HuH-7.5 (cell line): ENCODE results near the gene CAB39.

Experiments
- DNase-seq: peaks from one replicate; pipeline ENCODE4 v3.0.0; 2011; ENCODE audit warnings: low spot score

The CAB39 gene

DNA sequence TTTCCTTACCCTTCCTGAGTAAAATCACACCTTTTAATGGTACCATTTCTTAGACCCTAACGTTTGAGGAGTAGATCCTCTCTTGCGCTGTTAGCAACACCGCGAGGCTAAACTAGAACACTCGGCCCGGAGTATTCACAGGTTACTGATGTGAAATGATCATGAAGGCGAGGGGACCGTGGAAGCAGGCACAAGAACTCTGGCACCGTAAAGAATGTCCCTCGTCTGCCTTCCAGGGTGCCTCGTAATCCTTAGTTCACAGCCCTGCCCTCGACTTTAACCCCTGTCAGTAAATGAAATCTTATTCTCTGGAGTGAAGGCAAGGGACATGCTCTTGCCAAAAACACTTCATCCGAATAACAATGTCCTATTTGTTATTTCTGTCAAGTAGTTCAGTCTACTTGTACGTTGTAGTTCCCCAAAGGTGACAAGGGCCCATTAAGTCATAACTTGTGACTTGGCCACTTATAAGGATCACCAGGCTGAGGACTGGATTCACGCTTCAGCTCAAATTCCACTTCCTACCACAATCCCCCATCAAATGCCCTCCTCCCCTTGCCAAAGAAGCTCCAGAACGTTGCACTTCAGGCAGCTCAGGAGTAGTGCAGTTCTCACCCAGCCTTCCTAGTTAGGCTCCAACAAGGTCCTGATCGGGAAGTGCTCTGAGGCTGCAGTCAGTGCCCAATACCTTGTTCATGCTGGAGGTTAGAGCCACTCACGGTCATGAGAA lies 108.8 kb downstream of the CAB39 start:
- DNase-seq = no peak

DNA sequence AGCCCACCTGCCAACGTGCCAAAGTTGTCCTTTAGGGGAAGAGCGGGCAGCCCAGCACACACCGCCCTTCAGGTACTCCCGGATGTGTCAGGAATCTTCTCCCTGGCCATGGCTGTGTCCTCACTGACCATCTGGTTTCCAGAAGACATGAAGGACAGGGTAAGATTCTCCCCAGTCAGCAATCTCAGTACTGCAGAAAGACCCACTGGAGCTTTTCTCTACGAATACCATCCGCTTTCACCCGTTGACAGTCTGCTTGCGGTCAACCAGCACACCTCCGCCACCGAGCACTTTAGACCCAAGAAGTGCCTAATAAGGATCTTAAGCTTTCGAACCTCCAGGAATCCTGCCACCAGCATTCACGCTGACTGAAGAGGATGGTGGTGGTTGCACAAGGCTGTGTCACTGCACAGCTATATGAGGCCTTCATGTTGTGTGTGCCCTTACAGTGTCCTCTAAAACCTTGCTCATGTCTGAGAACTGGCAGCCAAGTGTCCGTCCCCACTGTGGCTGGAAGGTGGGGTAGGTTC lies 109.4 kb downstream of the CAB39 start:
- DNase-seq = no peak

DNA sequence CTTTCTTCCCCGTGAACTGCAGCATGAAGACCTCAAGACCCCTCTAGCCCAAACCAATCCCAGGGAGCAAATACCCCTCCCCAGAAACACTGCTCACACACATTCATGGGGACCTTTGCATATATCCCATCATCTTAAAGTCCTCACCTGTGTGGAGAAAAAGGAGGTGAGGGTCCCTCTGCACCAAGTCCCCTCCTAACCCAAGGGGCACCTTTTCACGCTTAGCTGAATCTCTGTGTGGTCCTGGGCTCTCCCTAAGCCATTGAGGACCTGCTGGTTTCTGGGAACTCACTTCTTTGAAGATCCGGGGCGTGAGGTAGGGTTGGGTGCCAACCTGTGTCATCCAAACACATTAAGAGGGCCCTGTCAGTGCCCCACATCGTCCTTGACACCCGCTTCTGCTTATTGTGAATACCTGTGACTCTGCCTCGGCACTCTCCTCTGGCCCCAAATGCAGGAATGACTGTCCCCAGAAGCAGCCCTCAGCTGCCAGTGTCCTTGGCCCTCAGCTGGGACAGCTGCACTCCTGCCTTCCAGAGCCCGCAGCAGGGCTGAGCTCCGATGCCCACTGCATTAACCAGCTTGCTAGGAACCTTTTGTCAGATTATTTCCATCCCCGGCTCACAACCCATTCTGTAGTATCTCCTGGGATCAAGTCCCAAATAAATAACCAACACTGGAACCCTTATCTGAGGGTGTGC lies 110.8 kb downstream of the CAB39 start:
- no peak for DNase-seq

DNA sequence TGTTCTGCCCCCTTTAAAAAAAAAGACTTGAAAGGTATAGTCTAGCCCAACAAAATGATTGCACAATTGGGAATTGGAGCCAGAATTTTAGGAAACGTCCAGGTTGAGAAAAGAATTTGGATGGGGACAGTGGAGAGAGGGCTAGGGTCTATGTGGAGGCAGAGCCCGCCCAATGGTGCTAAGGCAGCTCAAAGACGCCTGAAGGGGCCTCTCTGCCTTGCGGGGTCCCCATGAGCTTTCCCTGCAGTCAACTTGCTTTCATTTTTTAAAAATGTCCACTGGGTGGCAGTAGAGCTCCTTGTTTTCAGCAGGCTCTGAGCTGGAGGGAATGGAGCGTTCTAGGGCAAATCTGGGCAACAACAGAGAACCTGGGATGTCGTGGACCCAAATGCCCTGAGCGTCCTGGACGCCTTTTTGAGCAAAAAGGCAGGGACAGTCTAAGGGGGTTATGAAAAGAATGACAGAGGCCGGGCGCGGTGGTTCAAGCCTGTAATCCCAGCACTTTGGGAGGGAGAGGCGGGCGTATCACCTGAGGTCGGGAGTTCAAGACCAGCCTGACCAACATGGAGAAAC lies 111.8 kb downstream of the CAB39 start:
- DNase-seq = peak; percentile 63

- DNase-seq = no peak
These were observed 112.7 kb downstream of the CAB39 start for GRCh38 chr2:230825354-230825753.

DNA sequence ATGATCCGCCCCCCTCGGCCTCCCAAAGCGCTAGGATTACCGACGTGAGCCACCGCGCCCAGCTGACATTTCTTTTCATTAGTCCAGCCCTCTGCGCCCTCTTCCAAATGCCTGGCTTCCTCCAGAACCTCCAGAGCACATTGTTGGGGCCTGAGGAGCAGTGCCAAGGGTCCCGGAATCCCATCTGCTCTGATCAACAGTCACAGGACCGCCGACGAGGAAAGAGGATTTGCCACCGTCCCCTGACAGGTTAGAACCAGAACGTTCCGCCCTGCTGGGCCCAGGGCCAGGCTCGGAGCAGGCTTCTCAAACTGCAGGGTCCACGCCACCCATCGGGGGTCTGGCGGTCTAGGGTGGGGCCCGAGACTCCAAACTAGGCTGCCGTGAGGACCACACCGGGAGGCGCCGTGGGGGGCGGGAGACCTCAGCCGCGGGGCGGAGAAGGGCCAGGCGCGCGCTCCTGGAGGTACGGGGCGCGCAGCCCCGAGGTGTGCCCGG lies 115.2 kb downstream of the CAB39 start:
- no peak for DNase-seq

DNA sequence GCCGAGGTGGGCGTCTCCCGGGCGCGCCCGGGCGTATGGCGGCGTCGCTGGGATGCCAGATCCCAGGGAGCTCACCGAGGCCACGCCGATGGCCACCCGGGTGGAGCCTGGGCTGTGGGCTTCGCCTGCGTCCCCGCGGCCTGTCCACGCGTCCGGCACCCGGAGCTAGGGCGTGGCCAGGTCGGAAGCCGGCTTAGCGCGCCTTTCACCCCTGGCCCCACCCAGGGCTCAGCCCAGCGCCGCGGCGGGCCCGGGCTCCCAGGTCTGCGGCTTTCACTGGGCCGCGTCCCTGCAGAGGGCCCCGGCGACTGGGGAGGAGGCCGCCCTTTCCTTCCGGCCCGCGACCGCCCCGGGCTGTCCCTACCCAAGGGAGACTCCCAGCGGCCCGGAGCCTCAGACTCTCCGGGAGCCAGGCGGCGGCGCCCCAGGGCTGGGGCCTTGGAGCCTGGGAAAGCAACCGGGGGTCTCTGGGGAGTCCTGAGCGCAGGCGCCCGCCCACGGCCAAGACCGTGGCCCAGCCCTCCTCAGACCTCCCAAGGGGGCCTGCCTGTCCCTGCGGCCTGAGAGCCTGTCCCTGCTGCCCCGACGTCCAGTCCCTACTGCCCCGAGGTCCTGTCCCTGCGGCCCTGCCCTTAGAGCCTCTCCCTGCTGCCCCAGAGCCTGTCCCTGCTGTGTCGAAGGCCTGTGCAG lies 115.8 kb downstream of the CAB39 start:
- no peak for DNase-seq

DNA sequence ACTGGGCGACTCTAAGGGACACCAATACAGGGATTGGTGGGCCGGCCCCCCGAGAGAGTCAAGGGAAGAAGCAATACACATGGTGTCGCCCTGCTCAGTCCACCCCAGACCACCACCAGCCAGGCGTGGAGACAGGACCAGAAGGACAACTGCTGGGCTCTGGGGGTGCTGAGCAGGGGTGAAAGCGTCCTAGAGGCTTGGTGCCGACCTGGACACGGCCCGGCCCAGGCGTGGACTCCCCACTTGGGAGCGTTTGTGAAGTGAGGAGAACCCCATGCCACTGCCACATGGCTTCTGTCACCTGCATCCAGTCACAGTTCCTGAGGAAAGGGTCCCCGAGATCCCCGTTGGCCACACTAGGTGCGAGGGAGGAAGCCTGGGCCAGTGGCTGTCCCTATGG lies 116.7 kb downstream of the CAB39 start:
- no peak for DNase-seq

- DNase-seq = no peak
These were observed 117.3 kb downstream of the CAB39 start for GRCh38 chr2:230829959-230830358.

DNA sequence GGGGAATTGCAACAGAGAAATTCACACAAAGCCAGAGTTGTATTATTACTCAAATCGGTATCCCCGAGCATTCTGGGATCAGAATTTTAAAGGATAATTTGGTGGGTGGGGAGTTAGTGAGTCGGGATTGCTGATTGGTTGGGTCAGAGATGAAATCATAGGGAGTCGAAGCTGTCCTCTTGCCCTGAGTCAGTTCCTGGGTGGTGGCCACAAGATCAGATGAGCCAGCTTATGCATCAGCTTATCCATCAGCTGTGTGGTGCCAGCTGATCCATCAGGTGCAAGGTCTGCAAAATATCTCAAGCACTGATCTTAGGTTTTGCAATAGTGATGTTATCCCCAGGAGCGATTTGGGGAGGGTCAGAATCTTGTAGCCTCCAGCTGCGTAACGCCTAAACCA lies 117.8 kb downstream of the CAB39 start:
- no peak for DNase-seq

- DNase-seq = no peak
These were observed 127.7 kb downstream of the CAB39 start for GRCh38 chr2:230840301-230840700.

- no peak for DNase-seq
These were observed 129.8 kb downstream of the CAB39 start for GRCh38 chr2:230842473-230842872.

- no peak for DNase-seq
These were observed 130.5 kb downstream of the CAB39 start for GRCh38 chr2:230843132-230843531.

DNA sequence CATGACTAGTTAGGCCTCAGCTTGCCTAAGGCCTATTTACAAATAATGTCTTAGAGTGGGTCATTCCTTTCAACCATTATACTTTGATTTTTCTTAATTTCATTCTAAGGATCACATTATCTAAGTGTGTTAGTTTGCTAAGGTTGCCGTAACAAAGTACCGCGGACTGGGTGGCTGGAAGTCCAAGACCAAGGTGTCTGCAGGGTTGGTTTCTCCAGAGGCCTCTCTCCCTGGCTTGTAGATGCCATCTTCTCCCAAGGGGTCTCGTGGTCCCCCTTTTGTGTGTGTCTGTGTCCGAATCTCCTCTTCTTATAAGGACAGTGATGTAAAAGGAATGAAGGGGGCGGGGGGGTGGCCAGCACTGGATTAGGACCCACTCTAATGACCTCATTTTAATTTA lies 133.7 kb downstream of the CAB39 start:
- no peak for DNase-seq

DNA sequence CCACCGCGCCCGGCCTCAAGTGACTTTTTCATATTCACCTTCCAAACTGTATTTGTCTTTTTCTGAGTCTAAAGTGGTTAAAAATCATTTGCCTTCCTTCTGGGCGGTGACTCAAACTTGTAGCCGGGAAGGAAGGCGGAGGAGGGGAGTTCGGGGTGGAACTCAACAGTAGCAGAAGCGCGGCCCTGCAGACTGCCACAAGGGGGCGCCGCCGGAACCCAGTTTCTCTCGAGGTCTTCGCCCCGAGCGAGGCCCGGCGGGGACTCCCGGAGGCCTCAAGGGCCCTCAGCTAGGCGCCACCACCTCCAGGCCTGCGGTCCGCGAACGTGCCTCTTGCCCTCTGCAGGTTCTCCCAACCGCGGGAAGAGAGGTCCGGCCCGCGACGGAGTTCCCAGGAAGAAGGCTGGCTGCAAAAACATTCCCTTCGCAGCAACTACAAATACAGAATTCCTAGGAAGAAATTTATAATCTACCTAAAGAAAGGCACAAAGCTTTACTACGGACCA lies 135.3 kb downstream of the CAB39 start:
- peak; percentile 84 for DNase-seq

GRCh38 chr2:230849633-230850357 lies 137.2 kb downstream of the CAB39 start:
- peak; percentile 64 for DNase-seq

DNA sequence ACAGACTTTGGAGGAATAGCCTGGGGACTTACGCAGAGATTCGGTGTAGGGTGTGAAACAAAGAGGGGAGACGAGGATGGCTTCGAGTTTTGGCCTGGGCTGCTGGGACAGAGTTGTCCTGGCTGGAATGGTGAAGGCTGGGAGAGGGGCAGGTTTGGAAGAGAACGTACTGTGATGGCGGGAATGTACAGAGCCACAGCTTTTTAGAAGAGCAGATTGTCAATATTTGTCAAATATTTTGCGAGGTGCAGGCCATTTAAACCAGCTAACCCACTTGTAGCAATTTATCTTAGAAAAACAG lies 137.7 kb downstream of the CAB39 start:
- DNase-seq = no peak

GRCh38 chr2:230852113-230852512 lies 139.5 kb downstream of the CAB39 start:
- no peak for DNase-seq

- no peak for DNase-seq
These were observed 149.1 kb downstream of the CAB39 start for GRCh38 chr2:230861552-230862255.

DNA sequence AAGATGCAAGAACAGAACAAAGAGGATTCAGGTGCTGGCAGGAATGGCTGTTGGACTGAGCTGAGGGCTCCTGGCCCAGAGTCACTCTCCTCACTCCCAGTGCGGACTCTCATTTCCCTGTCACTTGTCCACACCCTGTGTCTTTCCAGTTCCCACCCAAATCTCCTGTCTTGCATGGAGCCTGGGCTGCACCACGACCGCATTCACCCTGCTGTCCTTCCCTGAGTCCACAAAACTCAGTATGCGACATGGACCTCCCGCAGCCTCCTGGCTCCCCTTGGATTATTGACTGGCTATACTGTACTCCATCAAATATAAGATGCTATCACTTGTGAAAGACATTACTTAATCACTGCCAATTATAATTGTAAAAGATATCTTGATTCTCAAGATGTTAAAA lies 149.7 kb downstream of the CAB39 start:
- DNase-seq = no peak

GRCh38 chr2:230863031-230863430 lies 150.4 kb downstream of the CAB39 start:
- no peak for DNase-seq
